ENCODE data around the gene MSL1.

MSL1 gene

DNA sequence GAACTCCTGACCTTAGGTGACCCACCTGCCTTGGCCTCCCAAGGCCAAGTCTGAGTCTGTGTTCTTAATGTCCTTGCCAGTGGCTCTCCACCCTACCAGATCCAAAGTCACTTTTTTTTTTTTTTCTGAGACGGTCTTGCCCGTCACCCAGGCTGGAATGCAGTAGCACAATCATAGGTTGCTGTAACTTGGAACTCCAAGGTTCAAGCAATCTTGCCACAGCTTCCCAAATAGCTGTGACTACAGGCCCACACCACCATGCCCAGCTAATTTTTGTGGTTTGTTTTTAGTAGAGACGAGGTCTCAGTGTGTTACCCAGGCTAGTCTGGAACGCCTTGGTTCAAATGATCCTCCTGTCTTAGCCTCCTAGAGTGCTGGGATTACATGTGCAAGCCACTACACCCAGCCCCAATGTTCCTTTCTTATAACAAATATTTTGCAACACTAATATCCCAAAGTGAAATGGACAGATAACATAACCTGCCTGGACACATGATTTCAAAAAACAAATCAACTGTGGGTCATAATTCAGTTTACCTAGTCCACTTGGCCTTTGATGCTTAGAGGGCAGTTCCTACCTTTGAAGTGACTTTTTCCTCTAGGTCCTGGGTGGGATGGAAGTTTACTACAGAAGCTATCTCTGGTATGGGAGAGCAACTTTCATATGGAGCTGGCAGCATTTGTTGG is 51.5 kb downstream of the MSL1 start:
- no peaks in the 10 kb centered on the region for H3K9me3 ChIP-seq (ENCODE audit: severe bottlenecking)
- TF ChIP-seq, protein P1, sequence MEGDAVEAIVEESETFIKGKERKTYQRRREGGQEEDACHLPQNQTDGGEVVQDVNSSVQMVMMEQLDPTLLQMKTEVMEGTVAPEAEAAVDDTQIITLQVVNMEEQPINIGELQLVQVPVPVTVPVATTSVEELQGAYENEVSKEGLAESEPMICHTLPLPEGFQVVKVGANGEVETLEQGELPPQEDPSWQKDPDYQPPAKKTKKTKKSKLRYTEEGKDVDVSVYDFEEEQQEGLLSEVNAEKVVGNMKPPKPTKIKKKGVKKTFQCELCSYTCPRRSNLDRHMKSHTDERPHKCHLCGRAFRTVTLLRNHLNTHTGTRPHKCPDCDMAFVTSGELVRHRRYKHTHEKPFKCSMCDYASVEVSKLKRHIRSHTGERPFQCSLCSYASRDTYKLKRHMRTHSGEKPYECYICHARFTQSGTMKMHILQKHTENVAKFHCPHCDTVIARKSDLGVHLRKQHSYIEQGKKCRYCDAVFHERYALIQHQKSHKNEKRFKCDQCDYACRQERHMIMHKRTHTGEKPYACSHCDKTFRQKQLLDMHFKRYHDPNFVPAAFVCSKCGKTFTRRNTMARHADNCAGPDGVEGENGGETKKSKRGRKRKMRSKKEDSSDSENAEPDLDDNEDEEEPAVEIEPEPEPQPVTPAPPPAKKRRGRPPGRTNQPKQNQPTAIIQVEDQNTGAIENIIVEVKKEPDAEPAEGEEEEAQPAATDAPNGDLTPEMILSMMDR (IDR thresholded peaks at IDR 0.05; ENCODE audit: low read depth, low read length) = no peak
- no peak for DNase-seq
- no peaks in the 10 kb centered on the region for H3K27me3 ChIP-seq (ENCODE audit: insufficient read depth, low read depth, severe bottlenecking)
- H3K36me3 ChIP-seq = peaks cover 86% of the 10 kb centered on the region
- no peak overlapping the region for H3K4me3 ChIP-seq (ENCODE audit: low read depth, low read length)
- no peak overlapping the region for H3K27ac ChIP-seq

DNA sequence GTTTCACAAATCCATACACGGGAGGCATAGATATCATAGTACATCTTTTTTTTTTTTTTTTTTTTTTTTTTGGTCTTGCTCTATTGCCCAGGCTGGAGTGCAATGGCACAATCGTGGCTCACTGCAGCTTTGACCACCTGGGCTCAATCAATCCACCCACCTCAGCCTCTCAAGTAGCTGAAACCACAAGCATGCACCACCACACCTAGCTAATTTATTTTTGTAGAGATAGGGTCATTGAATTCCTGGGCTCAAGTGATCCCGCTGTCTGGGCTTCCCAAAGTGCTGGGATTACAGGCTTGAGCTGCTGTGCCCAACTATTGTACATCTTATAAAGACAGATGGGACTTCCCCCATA is 52.0 kb downstream of the MSL1 start:
- H3K9me3 ChIP-seq (ENCODE audit: severe bottlenecking) = no peaks in the 10 kb centered on the region
- H3K4me3 ChIP-seq (ENCODE audit: low read depth, low read length) = no peak overlapping the region
- no peak for DNase-seq
- TF ChIP-seq, protein P1 (IDR thresholded peaks at IDR 0.05; ENCODE audit: low read depth, low read length) = no peak
- peaks cover 86% of the 10 kb centered on the region for H3K36me3 ChIP-seq
- no peak overlapping the region for H3K27ac ChIP-seq
- H3K27me3 ChIP-seq (ENCODE audit: insufficient read depth, low read depth, severe bottlenecking) = no peaks in the 10 kb centered on the region

DNA sequence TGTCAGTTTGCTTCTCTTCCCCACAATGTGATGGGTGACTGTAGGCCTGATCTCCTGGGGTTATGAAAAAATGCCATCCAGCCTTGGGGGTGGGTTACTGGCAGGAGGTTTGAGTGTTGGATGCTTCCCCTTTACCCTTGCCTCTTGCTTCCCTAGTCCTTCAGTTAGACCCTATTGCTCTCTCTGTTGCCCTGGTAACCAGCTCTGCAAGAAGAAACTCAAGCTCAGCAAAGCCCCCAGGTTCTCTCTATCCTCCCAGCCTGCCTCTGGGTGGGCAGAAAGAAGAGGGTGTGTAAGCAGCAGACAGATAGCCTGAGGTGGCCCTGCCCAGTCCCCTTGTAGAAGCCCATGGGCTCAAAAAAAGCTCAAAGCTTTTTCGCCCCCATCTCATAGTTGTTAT is 52.7 kb downstream of the MSL1 start:
- H3K36me3 ChIP-seq = peaks cover 78% of the 10 kb centered on the region
- no peaks in the 10 kb centered on the region for H3K9me3 ChIP-seq (ENCODE audit: severe bottlenecking)
- TF ChIP-seq, protein P1 (IDR thresholded peaks at IDR 0.05; ENCODE audit: low read depth, low read length) = no peak
- DNase-seq = no peak
- H3K4me3 ChIP-seq (ENCODE audit: low read depth, low read length) = no peak overlapping the region
- H3K27ac ChIP-seq = no peak overlapping the region
- H3K27me3 ChIP-seq (ENCODE audit: insufficient read depth, low read depth, severe bottlenecking) = no peaks in the 10 kb centered on the region

DNA sequence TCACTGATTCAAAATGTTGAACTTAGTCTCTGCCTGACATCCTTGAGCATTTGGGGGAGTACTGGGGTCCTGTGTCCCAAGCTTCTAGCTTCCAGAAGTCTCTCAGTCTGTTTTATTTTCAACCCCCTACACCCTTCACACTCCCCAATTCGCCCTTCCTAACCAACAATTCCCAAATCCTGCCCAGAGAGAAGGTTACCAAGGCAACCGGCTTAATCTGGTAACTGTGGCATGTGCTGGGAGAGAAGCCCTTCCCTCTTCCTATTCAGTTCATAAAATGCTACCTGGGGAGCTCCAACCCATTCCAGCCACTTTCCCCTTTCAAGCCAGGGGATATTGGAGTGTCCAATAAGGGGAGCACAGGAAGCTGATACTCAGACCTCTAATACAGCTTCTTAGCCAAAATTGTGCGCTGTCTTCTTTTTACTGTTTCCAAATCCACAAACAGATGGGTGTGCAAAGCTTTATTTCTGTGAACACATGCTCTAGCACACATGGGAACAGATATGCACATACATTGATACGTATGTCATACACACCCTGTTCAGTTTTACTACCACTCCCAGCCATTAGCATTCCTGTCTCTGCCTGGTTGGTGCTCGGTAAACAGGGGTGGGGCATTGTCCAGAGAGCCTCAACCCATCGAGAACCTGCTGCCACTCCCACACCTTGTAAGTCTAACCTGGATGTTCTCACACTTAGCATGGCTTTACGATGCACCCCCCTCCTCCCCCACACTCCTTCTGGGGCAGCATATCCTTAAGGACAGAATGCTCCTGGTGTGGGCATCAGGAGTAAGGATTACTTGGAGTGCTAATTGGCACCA is 54.4 kb downstream of the MSL1 start:
- TF ChIP-seq, protein P1 (IDR thresholded peaks at IDR 0.05; ENCODE audit: low read depth, low read length) = no peak
- Histone ChIP-seq H3K27ac (no peak overlapping the region), H3K4me3 (ENCODE audit: low read depth, low read length) (no peak overlapping the region), H3K36me3 (peaks cover 62% of the 10 kb centered on the region), H3K27me3 (ENCODE audit: insufficient read depth, low read depth, severe bottlenecking) (no peaks in the 10 kb centered on the region), H3K9me3 (ENCODE audit: severe bottlenecking) (no peaks in the 10 kb centered on the region)
- DNase-seq = no peak

DNA sequence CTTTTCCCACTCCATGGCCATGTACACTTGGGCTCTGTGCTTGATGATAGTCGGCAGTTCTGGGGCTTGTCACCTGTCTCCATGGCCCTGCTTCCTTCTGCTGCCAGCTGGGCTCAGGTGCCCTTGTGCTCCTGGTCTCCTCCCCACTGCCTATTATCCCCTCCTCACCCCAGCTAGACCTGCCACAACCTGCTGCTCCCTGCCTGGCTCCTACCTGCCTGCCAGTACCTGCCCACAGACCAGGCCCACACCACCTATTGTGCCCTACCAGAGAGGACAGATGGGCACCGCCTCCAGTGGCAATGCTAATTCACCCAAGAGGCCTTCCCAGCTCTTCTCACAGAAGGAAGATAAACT is 55.0 kb downstream of the MSL1 start:
- peaks cover 58% of the 10 kb centered on the region for H3K36me3 ChIP-seq
- TF ChIP-seq, protein P1 (IDR thresholded peaks at IDR 0.05; ENCODE audit: low read depth, low read length) = no peak
- no peaks in the 10 kb centered on the region for H3K27me3 ChIP-seq (ENCODE audit: insufficient read depth, low read depth, severe bottlenecking)
- H3K9me3 ChIP-seq (ENCODE audit: severe bottlenecking) = no peaks in the 10 kb centered on the region
- DNase-seq = no peak
- no peak overlapping the region for H3K4me3 ChIP-seq (ENCODE audit: low read depth, low read length)
- H3K27ac ChIP-seq = peak overlapping the region; percentile 1; the same call in 1 of the 2 replicates
